Immature natural killer cell (primary cell): ENCODE measurements around the gene NPTX1. TPM values are rescaled to one million over a fixed set of nuclear protein-coding genes. Genes with fewer than 3 reads are reported as not detected.

ENCODE experiments used
- DNase-seq, 3 donors: peaks; one replicate each; pipeline ENCODE4 v3.0.0; 2022; ENCODE audit warnings: mixed read lengths in 1 of 3
- H3K27ac Mint-ChIP-seq, 6 donors: one replicate each; pipeline ENCODE4 v1.8.0; 2020; ENCODE audit warnings: mixed read lengths in 6 of 6, mild to moderate bottlenecking in 5 of 6, inconsistent platforms in 4 of 6, moderate library complexity in 3 of 6
- H3K27me3 Mint-ChIP-seq, 3 donors: one replicate each; pipeline ENCODE4 v1.8.0; 2020 to 2021; ENCODE audit warnings: low read depth in 3 of 3, mild to moderate bottlenecking in 3 of 3, mixed read lengths in 3 of 3, moderate library complexity in 3 of 3, inconsistent platforms in 1 of 3
- H3K36me3 Mint-ChIP-seq, 3 donors: one replicate each; pipeline ENCODE4 v1.8.0; 2020; ENCODE audit warnings: mixed read lengths in 3 of 3, inconsistent platforms in 2 of 3, mild to moderate bottlenecking in 2 of 3
- H3K4me1 Mint-ChIP-seq, 2 donors: one replicate each; pipeline ENCODE4 v1.8.0; 2020; ENCODE audit warnings: inconsistent platforms in 2 of 2, mild to moderate bottlenecking in 2 of 2, mixed read lengths in 2 of 2, moderate library complexity in 1 of 2
- H3K4me3 Mint-ChIP-seq, 5 donors: one replicate each; pipeline ENCODE4 v1.8.0; 2020; ENCODE audit warnings: mild to moderate bottlenecking in 5 of 5, mixed read lengths in 5 of 5, inconsistent platforms in 3 of 5, moderate library complexity in 3 of 5
- H3K9me3 Mint-ChIP-seq, 6 donors: one replicate each; pipeline ENCODE4 v1.8.0; 2020; ENCODE audit warnings: mild to moderate bottlenecking in 6 of 6, mixed read lengths in 6 of 6, inconsistent platforms in 4 of 6, moderate library complexity in 3 of 6
- polyA plus RNA-seq, 3 donors: library from polyadenylated mRNA; unstranded; fragments of 300-500 nt; fragmentation: Illumina TruSeq; gene quantifications; one replicate each; pipeline ENCODE4 v1.2.3, GENCODE V29; 2021

The NPTX1 gene
- polyA plus RNA-seq, 3 donors from 2014 or later: 0.13 to 1.5 TPM; not detected in 1

DNA sequence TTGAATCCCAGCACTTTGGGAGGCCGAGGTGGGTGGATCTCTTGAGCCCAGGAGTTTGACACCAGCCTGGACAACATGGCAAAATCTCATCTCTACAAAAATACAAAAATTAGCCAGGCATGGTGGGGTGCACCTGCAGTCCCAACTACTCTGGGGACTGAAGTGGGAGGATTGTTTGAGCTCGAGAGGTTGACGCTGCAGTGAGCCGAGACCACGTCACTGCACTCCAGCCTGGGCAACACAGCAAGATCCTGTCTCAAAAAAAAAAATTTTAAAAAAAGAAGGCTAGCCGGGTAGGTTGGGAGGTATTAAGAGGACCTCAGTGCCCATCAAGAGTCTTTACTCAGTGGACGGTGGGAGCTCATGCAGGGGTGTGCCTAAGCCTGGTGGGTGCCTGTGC lies 3.8 kb upstream of the NPTX1 start:
- no peaks in the 10 kb centered on the region for H3K36me3 Mint-ChIP-seq
- H3K4me1 Mint-ChIP-seq: peaks cover 3 to 8% of the 10 kb centered on the region in 2 donors
- H3K27ac Mint-ChIP-seq: no peak overlapping the region
- no peak overlapping the region for H3K4me3 Mint-ChIP-seq
- peaks cover 11 to 26% (median 20%) of the 10 kb centered on the region in 3 donors for H3K27me3 Mint-ChIP-seq
- no peak for DNase-seq
- H3K9me3 Mint-ChIP-seq: peaks cover 0 to 4% (median 0%) of the 10 kb centered on the region in 6 donors

- Mint-ChIP-seq H3K4me1 (peaks cover 13 to 18% of the 10 kb centered on the region in 2 donors), H3K27me3 (peaks cover 15 to 35% (median 28%) of the 10 kb centered on the region in 3 donors), H3K27ac (no peak overlapping the region), H3K9me3 (peaks cover 0 to 4% (median 0%) of the 10 kb centered on the region in 6 donors), H3K4me3 (peak overlapping the region; percentile 15 to 76 (median 63)), H3K36me3 (no peaks in the 10 kb centered on the region)
- DNase-seq: no peak
Measured at GRCh38 chr17:80479246-80479566, 2.8 kb upstream of the NPTX1 start.

DNA sequence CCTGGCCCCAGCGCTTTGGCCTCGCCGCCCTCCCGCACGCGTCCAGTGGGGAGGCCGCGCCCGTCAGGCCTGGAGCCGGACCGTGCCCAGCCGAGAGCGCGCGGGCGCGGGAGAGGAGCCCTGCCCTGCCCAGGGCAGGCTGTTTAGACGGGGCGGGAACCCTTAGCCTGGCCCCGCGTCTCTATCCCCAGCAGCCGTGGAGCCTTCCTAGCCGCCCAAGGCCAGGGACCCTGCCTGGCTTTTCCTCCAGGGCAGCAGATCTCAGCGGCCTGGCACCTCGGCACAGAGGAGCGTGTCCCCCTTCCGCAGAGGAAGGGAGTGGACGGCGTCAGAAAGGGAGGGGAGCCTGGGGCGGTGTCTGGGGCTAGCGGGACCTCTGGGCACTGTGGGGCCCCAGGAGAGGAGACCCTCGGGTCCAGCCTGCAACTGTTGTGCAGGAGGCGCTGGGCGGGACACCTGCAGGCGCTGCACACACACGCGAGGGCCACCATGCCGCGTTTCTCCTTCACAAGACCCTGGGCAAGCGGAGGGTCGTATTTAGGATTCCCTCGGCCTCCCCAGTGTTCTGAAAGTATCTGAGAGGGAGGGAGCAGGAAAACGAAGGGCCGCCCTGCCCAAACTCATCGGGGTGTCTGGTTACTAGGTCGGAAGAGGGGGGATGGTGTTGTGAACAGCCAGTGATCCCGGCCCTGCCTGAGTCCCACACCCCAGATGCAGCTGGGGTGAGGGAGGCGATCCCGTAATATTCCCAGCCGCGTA lies 2.3 kb upstream of the NPTX1 start:
- Mint-ChIP-seq H3K4me3 (peak overlapping the region; percentile 18 to 76 (median 63)), H3K9me3 (peaks cover 0 to 4% (median 0%) of the 10 kb centered on the region in 6 donors), H3K27ac (no peak overlapping the region), H3K36me3 (no peaks in the 10 kb centered on the region), H3K4me1 (peaks cover 15 to 21% of the 10 kb centered on the region in 2 donors), H3K27me3 (peaks cover 15 to 35% (median 29%) of the 10 kb centered on the region in 3 donors)
- DNase-seq: no peak

DNA sequence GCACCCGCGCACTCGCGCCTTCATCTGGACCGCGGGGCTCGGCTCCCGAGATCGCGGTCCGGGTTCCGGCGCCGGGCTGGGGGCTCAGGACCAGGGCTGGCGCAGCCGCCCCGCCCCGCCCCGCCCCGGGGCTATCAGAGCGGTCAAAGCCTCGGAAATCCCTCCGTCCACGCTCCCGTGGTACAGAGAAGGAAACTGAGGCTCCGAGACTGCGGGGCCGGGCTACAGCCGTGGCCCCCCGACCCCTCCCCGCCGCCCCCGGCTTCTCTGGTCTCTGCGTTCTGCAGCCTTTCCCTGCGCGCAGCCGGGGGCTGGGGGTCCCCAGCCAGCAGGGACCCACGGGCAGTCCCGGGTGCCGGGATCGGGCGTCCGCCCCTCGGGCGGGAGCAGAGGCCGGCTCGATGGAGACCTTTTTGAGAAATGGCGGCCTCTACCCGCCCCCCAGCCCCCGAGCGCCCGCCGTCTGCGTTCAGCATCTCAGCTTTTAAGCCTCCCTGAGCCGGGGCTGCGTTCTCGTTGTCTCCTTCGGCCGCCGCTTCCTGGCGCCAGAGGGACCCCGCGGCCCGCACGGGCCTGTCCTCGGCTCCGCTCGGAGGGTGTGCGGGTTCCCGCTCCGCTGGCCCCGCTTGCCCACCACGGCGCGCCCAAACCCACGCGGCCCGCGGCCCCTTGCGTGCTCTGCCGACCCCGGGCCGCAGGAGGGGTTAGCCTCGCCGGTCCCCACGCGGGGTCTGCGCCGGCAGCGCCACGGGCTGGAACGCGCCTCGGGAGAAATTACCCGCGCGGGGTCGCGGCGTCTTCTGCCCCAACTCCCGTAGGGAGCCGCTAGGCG lies 1.5 kb upstream of the NPTX1 start:
- Mint-ChIP-seq H3K9me3 (peaks cover 0 to 4% (median 0%) of the 10 kb centered on the region in 6 donors), H3K4me3 (no peak overlapping the region), H3K4me1 (peaks cover 22 to 28% of the 10 kb centered on the region in 2 donors), H3K27me3 (peaks cover 17 to 33% (median 31%) of the 10 kb centered on the region in 3 donors), H3K36me3 (no peaks in the 10 kb centered on the region), H3K27ac (no peak overlapping the region)
- DNase-seq: peak in 1 of 3 donors; percentile 25

- Mint-ChIP-seq H3K27me3 (peaks cover 11 to 35% (median 27%) of the 10 kb centered on the region in 3 donors), H3K4me1 (peaks cover 30 to 36% of the 10 kb centered on the region in 2 donors), H3K36me3 (no peaks in the 10 kb centered on the region), H3K4me3 (no peak overlapping the region), H3K9me3 (no peaks in the 10 kb centered on the region), H3K27ac (no peak overlapping the region)
- peak in 1 of 3 donors; percentile 6 for DNase-seq
Measured at GRCh38 chr17:80476877-80477646, 655 bp upstream of the NPTX1 start.

DNA sequence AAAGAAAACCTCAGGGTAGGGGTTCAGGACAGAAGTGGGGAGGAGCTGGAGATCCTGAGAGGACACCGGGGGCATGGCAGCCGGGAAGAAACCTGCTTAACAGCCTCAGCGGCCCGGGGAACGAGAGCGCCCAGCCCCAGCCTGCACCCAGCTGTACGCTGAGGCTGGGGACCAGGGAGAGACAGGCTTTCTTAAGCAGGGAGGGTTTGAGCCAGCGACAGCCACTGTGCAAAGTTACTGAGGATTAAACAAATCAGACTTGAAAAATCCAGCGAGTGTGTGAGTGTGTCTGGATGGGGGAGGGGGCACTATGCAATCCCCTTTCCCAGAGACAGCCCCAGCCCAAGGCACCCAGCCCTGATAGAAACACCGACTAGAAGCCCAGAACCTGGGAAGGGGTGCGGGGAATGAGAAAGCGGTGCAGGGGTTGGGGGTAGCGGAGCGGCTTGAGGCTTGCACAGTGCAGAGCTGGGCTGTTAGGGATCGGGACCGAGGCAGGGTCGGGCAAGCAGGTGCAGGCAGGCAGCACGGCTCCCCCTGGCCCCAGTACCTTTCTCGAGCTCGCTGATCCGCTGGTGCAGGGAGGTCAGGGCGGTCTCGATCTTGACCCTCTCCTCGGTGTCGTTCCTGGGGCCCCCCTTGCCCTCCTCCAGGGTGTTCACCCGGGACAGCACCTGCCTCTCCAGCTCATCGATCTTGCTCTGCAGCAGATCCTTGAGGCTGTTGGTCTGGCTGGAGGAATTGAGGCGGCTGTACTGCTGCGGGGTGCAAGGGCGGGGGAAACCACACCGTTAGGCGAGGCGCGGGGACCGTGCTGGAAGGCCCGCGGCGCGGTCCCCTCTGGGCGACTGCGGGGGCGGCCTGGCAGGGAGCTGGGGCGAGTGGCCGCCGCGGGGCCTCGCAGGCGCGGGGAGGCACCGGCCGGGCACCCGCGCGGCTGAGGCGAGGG lies 1.2 kb downstream of the NPTX1 start:
- peaks cover 44 to 55% of the 10 kb centered on the region in 2 donors for H3K4me1 Mint-ChIP-seq
- H3K4me3 Mint-ChIP-seq: peak overlapping the region; percentile 52 to 86 (median 75)
- peak overlapping the region in 1 of 6 donors; percentile 78 for H3K27ac Mint-ChIP-seq
- H3K36me3 Mint-ChIP-seq: no peaks in the 10 kb centered on the region
- DNase-seq: peak in 1 of 3 donors; percentile 12
- H3K27me3 Mint-ChIP-seq: peaks cover 13 to 36% (median 21%) of the 10 kb centered on the region in 3 donors
- H3K9me3 Mint-ChIP-seq: no peaks in the 10 kb centered on the region

DNA sequence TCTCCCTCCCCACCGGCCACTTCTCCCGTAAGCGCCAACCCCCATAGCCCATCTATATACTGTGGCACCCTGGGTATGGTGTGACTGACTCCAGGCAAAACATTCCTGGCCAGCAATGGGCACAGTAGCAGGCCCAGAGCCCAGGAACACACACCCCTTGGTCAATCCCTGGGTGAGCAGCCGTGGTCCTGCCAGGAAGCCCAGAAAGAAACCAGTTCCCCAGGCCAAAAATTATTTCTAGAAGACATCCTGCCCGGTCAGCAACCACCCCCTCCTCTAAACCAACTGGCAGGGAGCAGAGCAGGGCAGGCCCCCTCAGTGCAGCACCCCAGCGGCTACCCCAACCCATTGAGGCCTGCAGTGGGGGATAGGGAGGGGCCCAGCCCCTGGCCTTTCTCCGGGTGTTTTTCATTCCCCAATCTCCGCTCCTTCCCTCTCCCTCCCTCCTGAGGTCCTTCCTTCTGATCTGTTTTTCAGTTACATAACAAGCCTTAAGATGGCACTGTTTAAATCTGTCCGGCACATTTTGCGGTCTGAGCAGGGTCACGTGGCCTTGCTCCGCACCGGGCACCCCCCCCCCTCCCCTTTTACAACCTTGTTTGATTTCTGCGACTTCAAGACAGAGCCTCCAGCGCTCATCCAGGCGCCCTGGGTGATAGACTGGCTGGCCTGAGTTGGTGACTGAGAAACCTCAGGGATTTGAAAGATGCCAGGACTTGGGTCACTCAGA lies 2.0 kb downstream of the NPTX1 start:
- no peaks in the 10 kb centered on the region for H3K9me3 Mint-ChIP-seq
- peaks cover 48 to 56% of the 10 kb centered on the region in 2 donors for H3K4me1 Mint-ChIP-seq
- H3K36me3 Mint-ChIP-seq: no peaks in the 10 kb centered on the region
- peak overlapping the region; percentile 52 to 86 (median 75) for H3K4me3 Mint-ChIP-seq
- no peak for DNase-seq
- peak overlapping the region in 2 of 6 donors; percentile 71 to 78 for H3K27ac Mint-ChIP-seq
- H3K27me3 Mint-ChIP-seq: peaks cover 13 to 31% (median 18%) of the 10 kb centered on the region in 3 donors

DNA sequence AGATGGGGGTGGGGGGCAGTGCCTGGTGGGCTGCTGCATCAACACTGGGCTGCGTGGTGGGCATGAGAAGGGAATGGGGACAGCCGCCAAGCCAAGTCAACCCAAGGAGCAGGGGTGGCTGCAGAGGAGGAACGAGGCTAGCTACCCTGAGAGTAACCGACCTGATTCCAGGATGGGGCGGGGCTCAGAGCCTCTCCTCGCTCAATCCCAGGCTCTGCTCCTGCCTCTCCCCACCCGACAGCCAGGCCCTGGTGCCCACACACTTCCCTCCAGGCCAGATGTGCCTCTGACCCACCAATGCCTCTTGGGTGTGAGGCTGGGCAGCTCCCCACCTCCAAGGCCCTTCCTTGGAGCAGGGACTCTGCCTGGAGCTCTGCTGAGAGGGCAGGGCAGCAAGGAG lies 2.7 kb downstream of the NPTX1 start:
- Mint-ChIP-seq H3K36me3 (no peaks in the 10 kb centered on the region), H3K27ac (peak overlapping the region in 2 of 6 donors; percentile 28 to 90), H3K27me3 (peaks cover 14 to 30% (median 15%) of the 10 kb centered on the region in 3 donors), H3K4me1 (peaks cover 50 to 53% of the 10 kb centered on the region in 2 donors), H3K9me3 (no peaks in the 10 kb centered on the region), H3K4me3 (no peak overlapping the region)
- no peak for DNase-seq

DNA sequence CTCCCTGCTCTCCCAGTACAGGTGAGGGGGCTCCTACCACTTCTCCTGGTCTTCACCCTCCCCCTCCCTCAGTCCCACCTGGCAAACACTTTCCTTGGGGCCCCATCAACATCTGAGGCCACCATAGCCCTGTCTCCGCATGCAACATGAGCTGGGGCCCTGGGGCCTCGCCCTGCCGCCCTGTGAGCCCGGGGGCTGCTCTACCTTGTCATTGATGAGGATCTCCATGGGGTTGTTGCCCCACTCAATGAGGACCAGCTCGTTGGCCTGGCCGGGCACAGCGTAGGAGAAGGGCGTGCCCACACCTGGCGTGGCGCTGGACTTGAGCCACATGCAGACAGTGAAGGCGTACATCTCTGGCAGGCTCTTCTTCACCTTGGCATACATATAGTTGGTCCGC lies 3.4 kb downstream of the NPTX1 start:
- no peaks in the 10 kb centered on the region for H3K9me3 Mint-ChIP-seq
- peak overlapping the region in 2 of 6 donors; percentile 69 to 90 for H3K27ac Mint-ChIP-seq
- peaks cover 14 to 35% (median 15%) of the 10 kb centered on the region in 3 donors for H3K27me3 Mint-ChIP-seq
- peaks cover 52 to 56% of the 10 kb centered on the region in 2 donors for H3K4me1 Mint-ChIP-seq
- DNase-seq: no peak
- no peaks in the 10 kb centered on the region for H3K36me3 Mint-ChIP-seq
- peak overlapping the region in 3 of 5 donors; percentile 21 to 53 (median 38) for H3K4me3 Mint-ChIP-seq

DNA sequence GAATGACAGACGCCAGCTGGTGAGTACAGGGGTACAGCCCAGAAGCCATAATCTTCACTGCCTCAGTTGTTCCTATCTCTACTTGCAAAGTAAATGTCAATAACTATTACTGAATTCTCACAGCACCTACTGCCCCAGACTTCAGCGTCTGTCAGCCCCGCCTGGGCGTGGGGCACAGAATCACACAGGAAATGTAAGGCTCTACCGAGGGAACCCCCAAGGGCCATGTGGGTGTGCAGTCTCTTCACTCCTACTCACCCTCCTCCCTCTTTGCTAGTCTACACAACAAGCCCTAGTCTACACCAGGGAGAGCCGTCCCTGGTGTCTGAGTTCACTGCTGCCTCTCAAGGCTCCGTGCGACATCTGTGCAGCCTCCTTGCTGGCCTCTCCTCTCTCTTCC lies 4.5 kb downstream of the NPTX1 start:
- peak overlapping the region; percentile 69 to 90 (median 84) for H3K27ac Mint-ChIP-seq
- H3K36me3 Mint-ChIP-seq: no peaks in the 10 kb centered on the region
- peaks cover 52 to 58% of the 10 kb centered on the region in 2 donors for H3K4me1 Mint-ChIP-seq
- H3K4me3 Mint-ChIP-seq: peak overlapping the region; percentile 71 to 89 (median 82)
- H3K27me3 Mint-ChIP-seq: peaks cover 15 to 42% (median 18%) of the 10 kb centered on the region in 3 donors
- H3K9me3 Mint-ChIP-seq: no peaks in the 10 kb centered on the region
- DNase-seq: peak; percentile 76 to 78 (median 77)

- no peak for DNase-seq
- Mint-ChIP-seq H3K36me3 (no peaks in the 10 kb centered on the region), H3K9me3 (no peaks in the 10 kb centered on the region), H3K27ac (peak overlapping the region in 3 of 6 donors; percentile 55 to 90 (median 84)), H3K4me3 (no peak overlapping the region), H3K4me1 (peaks cover 52 to 58% of the 10 kb centered on the region in 2 donors), H3K27me3 (peaks cover 15 to 42% (median 18%) of the 10 kb centered on the region in 3 donors)
Measured at GRCh38 chr17:80470603-80471002, 5.8 kb downstream of the NPTX1 start.

GRCh38 chr17:80469667-80470066 lies 6.7 kb downstream of the NPTX1 start:
- Mint-ChIP-seq H3K4me3 (no peak overlapping the region), H3K9me3 (no peaks in the 10 kb centered on the region)
- no peak for DNase-seq

More at GRCh38 chr17:80469667-80470066, 6.7 kb downstream of the NPTX1 start:
- Mint-ChIP-seq H3K27ac (no peak overlapping the region), H3K36me3 (no peaks in the 10 kb centered on the region), H3K4me1 (peaks cover 44 to 49% of the 10 kb centered on the region in 2 donors), H3K27me3 (peaks cover 8 to 35% (median 15%) of the 10 kb centered on the region in 3 donors)
